H9 (cell line): ENCODE measurements around the gene ADAMTS13. TPM values are rescaled to one million over a fixed set of nuclear protein-coding genes. Genes with fewer than 3 reads are reported as not detected.

Experiments
- DNase-seq: peaks from one replicate; pipeline ENCODE4 v3.0.0-alpha.2; 2017
- H2AFZ ChIP-seq: one replicate; pipeline ENCODE4 v1.6.1; 2013; ENCODE audit warnings: mild to moderate bottlenecking, low read length, control low read depth, moderate library complexity
- H2AK5ac ChIP-seq: 2 replicates; pipeline ENCODE4 v1.6.1; 2013; ENCODE audit warnings: low read length, control low read depth, mixed read lengths; ENCODE audit not compliant: insufficient read length
- H2BK120ac ChIP-seq: one replicate; pipeline ENCODE4 v1.6.1; 2013; ENCODE audit warnings: low read depth, mild to moderate bottlenecking, low read length, control low read depth, inconsistent platforms; ENCODE audit not compliant: poor library complexity, severe bottlenecking
- H2BK12ac ChIP-seq: 2 replicates; pipeline ENCODE4 v1.6.1; 2013; ENCODE audit warnings: low read length, control low read depth, mixed read lengths, low read depth; ENCODE audit not compliant: insufficient read length
- H2BK15ac ChIP-seq: 2 replicates; pipeline ENCODE4 v1.6.1; 2013; ENCODE audit warnings: low read depth, low read length, control low read depth
- H2BK20ac ChIP-seq: one replicate; pipeline ENCODE4 v1.6.1; 2013; ENCODE audit warnings: low read depth, mild to moderate bottlenecking, low read length, control low read depth, inconsistent platforms; ENCODE audit not compliant: poor library complexity, severe bottlenecking
- H2BK5ac ChIP-seq: 2 replicates; pipeline ENCODE4 v1.6.1; 2013; ENCODE audit warnings: low read length, control low read depth, mixed read lengths; ENCODE audit not compliant: insufficient read length
- H3K14ac ChIP-seq: 2 replicates; pipeline ENCODE4 v1.6.1; 2013; ENCODE audit warnings: low read length, control low read depth; ENCODE audit not compliant: insufficient read depth
- H3K18ac ChIP-seq: 2 replicates; pipeline ENCODE4 v1.6.1; 2013; ENCODE audit warnings: low read depth, mild to moderate bottlenecking, mixed read lengths, low read length, control low read depth; ENCODE audit not compliant: insufficient read length
- H3K23ac ChIP-seq: 2 replicates; pipeline ENCODE4 v1.6.1; 2013; ENCODE audit warnings: low read length, control low read depth, mixed read lengths, low read depth; ENCODE audit not compliant: insufficient read length
- H3K23me2 ChIP-seq: 2 replicates; pipeline ENCODE4 v1.6.1; 2013; ENCODE audit warnings: low read depth, mild to moderate bottlenecking, mixed read lengths, low read length, control low read depth; ENCODE audit not compliant: insufficient read length, poor library complexity, severe bottlenecking
- H3K27ac ChIP-seq: 2 replicates; pipeline ENCODE4 v1.5.1; 2013; ENCODE audit warnings: low read length, control low read depth, mixed read lengths, low read depth; ENCODE audit not compliant: insufficient read length
- H3K27me3 ChIP-seq: 2 replicates; pipeline ENCODE4 v1.6.1; 2013; ENCODE audit warnings: low read length, control low read depth, inconsistent platforms; ENCODE audit not compliant: insufficient read depth
- H3K4ac ChIP-seq: 2 replicates; pipeline ENCODE4 v1.6.1; 2013; ENCODE audit warnings: low read depth, mild to moderate bottlenecking, control low read depth, inconsistent platforms, low read length, moderate library complexity
- H3K4me1 ChIP-seq: 2 replicates; pipeline ENCODE4 v1.6.1; 2013; ENCODE audit warnings: low read length, control low read depth, inconsistent platforms; ENCODE audit not compliant: insufficient read depth
- H3K4me2 ChIP-seq: 2 replicates; pipeline ENCODE4 v1.6.1; 2013; ENCODE audit warnings: low read length, control low read depth, mixed read lengths; ENCODE audit not compliant: insufficient read length, insufficient read depth
- H3K56ac ChIP-seq: 2 replicates; pipeline ENCODE4 v1.6.1; 2013; ENCODE audit warnings: low read depth, mild to moderate bottlenecking, mixed read lengths, low read length, control low read depth; ENCODE audit not compliant: insufficient read length
- H3K79me1 ChIP-seq: 2 replicates; pipeline ENCODE4 v1.6.1; 2013; ENCODE audit warnings: low read depth, mild to moderate bottlenecking, moderate library complexity, low read length, control low read depth, inconsistent platforms; ENCODE audit not compliant: insufficient read depth, poor library complexity, severe bottlenecking
- H3K79me2 ChIP-seq: 2 replicates; pipeline ENCODE4 v1.6.1; 2013; ENCODE audit warnings: low read length, control low read depth, inconsistent platforms; ENCODE audit not compliant: insufficient read depth
- H3K9ac ChIP-seq: 2 replicates; pipeline ENCODE4 v1.6.1; 2013; ENCODE audit warnings: low read length, control low read depth, mixed read lengths; ENCODE audit not compliant: insufficient read length; ENCODE audit errors: extremely low read depth
- H3K9me3 ChIP-seq: one replicate; pipeline ENCODE4 v1.6.1; 2013; ENCODE audit warnings: low read depth, low read length, inconsistent platforms; ENCODE audit not compliant: control insufficient read depth
- H3T11ph ChIP-seq: one replicate; pipeline ENCODE4 v1.6.1; 2013; ENCODE audit warnings: mild to moderate bottlenecking, low read length, control low read depth, inconsistent platforms
- H4K20me1 ChIP-seq: one replicate; pipeline ENCODE4 v1.6.1; 2013; ENCODE audit not compliant: control insufficient read depth, insufficient read length, insufficient read depth
- H4K5ac ChIP-seq: 2 replicates; pipeline ENCODE4 v1.6.1; 2013; ENCODE audit warnings: low read depth, mild to moderate bottlenecking, mixed read lengths, low read length, control low read depth; ENCODE audit not compliant: insufficient read length
- H4K8ac ChIP-seq: replicated peaks from 2 replicates; pipeline ENCODE4 v1.6.1; 2013; ENCODE audit warnings: low read length, control low read depth, mixed read lengths, low read depth; ENCODE audit not compliant: insufficient read length
- H4K91ac ChIP-seq: 2 replicates; pipeline ENCODE4 v1.6.1; 2013; ENCODE audit warnings: low read depth, mild to moderate bottlenecking, moderate library complexity, mixed read lengths, low read length, control low read depth; ENCODE audit not compliant: insufficient read length
- H3K27ac Mint-ChIP-seq, 3 experiments: 2 replicates in 2 of 3; 3 replicates in 1 of 3; pipeline ENCODE4 v1.8.0; 2020 to 2021; ENCODE audit warnings: mixed read lengths in 3 of 3, mild to moderate bottlenecking in 1 of 3, moderate library complexity in 1 of 3
- H3K27me3 Mint-ChIP-seq: 2 replicates; pipeline ENCODE4 v1.8.0; 2021; ENCODE audit warnings: low read depth, mild to moderate bottlenecking, moderate library complexity, mixed read lengths
- H3K36me3 Mint-ChIP-seq, 3 experiments: 2 replicates in 2 of 3; 3 replicates in 1 of 3; pipeline ENCODE4 v1.8.0; 2020 to 2021; ENCODE audit warnings: low read depth in 3 of 3, mixed read lengths in 3 of 3; ENCODE audit not compliant: insufficient read depth in 1 of 3
- H3K4me1 Mint-ChIP-seq, 2 experiments: 2 replicates each; pipeline ENCODE4 v1.8.0; 2020; ENCODE audit warnings: mixed read lengths in 2 of 2
- H3K4me3 Mint-ChIP-seq, 2 experiments: 2 replicates in 1 of 2; 3 replicates in 1 of 2; pipeline ENCODE4 v1.8.0; 2020 to 2021; ENCODE audit warnings: mild to moderate bottlenecking in 2 of 2, mixed read lengths in 2 of 2, moderate library complexity in 1 of 2
- H3K9me3 Mint-ChIP-seq, 2 experiments: 2 replicates in 1 of 2; 3 replicates in 1 of 2; pipeline ENCODE4 v1.8.0; 2020; ENCODE audit warnings: mild to moderate bottlenecking in 2 of 2, mixed read lengths in 2 of 2, moderate library complexity in 1 of 2
- WGBS: extraction: QIAGEN DNeasy Blood & Tissue Kit; methylation state at CpG from one replicate; pipeline ENCODE4 v1.1.7; 2013; ENCODE audit warnings: missing lambda C conversion rate, low lambda C conversion rate, mixed read lengths; ENCODE audit not compliant: insufficient read length; ENCODE audit errors: extremely low coverage; 5-methylcytosine and 5-hydroxymethylcytosine counted together
- total RNA-seq: library from RNA; stranded (reverse); gene quantifications from 2 replicates; pipeline ENCODE4 v1.2.1, GENCODE V29; 2021
- TF ChIP-seq, protein P1 (sequence below): fragments of 200-600 bp; sonication (generic); conservative IDR thresholded peaks from 3 replicates; pipeline ENCODE4 v1.8.0; 2021; ENCODE audit warnings: antibody characterized with exemption, mild to moderate bottlenecking

Gene ADAMTS13
- total RNA-seq, 1 experiment from 2014 or later, result 8.8 TPM

DNA sequence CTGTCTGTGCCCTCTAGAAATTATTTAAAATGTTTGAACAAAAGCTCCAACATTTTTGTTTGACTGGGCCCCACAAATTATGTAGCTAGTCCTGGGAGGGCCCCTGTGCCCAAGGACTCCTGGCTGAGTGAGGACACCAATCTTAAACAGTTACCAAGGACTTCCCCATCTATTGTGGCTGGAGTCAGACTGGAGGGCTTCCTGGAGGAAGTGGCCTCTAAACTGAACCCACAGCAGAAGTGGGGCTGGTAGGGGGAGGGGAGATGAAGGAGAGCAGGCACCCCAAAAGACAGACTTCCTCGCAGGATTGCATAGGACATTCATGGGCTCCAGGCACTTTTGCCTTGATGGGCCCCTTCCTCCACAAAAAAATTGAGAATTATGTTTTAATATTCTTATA lies 8.1 kb downstream of the ADAMTS13 start:
- H4K5ac ChIP-seq, result no peak overlapping the region
- TF ChIP-seq, protein P1, sequence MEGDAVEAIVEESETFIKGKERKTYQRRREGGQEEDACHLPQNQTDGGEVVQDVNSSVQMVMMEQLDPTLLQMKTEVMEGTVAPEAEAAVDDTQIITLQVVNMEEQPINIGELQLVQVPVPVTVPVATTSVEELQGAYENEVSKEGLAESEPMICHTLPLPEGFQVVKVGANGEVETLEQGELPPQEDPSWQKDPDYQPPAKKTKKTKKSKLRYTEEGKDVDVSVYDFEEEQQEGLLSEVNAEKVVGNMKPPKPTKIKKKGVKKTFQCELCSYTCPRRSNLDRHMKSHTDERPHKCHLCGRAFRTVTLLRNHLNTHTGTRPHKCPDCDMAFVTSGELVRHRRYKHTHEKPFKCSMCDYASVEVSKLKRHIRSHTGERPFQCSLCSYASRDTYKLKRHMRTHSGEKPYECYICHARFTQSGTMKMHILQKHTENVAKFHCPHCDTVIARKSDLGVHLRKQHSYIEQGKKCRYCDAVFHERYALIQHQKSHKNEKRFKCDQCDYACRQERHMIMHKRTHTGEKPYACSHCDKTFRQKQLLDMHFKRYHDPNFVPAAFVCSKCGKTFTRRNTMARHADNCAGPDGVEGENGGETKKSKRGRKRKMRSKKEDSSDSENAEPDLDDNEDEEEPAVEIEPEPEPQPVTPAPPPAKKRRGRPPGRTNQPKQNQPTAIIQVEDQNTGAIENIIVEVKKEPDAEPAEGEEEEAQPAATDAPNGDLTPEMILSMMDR, result no peak
- H3K36me3 Mint-ChIP-seq, result peaks cover 0 to 12% (median 7%) of the 10 kb centered on the region in 3 experiments; a peak in 6 of 7 replicates
- H3T11ph ChIP-seq, result no peak overlapping the region
- WGBS, result no CpG with 5 or more reads among the region's 1 CpG
- H3K4ac ChIP-seq, result no peak overlapping the region
- H2AK5ac ChIP-seq, result no peak overlapping the region
- H2AFZ ChIP-seq, result no peak overlapping the region
- no peaks in the 10 kb centered on the region; the same call in 1 of the 2 replicates for H3K79me2 ChIP-seq
- no peak overlapping the region for H2BK20ac ChIP-seq
- H4K20me1 ChIP-seq, result no peaks in the 10 kb centered on the region
- H3K4me3 Mint-ChIP-seq, result peak overlapping the region; percentile 61 to 69; a peak in 4 of 5 replicates
- no peak overlapping the region for H3K9ac ChIP-seq
- no peaks in the 10 kb centered on the region for H3K79me1 ChIP-seq
- no peak overlapping the region for H3K27ac ChIP-seq
- H4K91ac ChIP-seq, result no peak overlapping the region
- H3K27ac Mint-ChIP-seq, result no peak overlapping the region
- H3K23me2 ChIP-seq, result peaks cover 7% of the 10 kb centered on the region
- H3K18ac ChIP-seq, result no peak overlapping the region
- H3K4me1 Mint-ChIP-seq, result peaks cover 7% of the 10 kb centered on the region in 2 experiments; a peak in 3 of 4 replicates
- no peak overlapping the region for H4K8ac ChIP-seq
- peaks cover 24% of the 10 kb centered on the region for H3K27me3 Mint-ChIP-seq
- H3K56ac ChIP-seq, result no peak overlapping the region
- no peak overlapping the region for H3K23ac ChIP-seq
- H3K27me3 ChIP-seq, result peaks cover 2% of the 10 kb centered on the region; the same call in 1 of the 2 replicates
- H3K4me2 ChIP-seq, result peak overlapping the region; percentile 40
- H2BK120ac ChIP-seq, result no peak overlapping the region
- H3K9me3 ChIP-seq, result no peaks in the 10 kb centered on the region
- H2BK5ac ChIP-seq, result no peak overlapping the region
- H2BK12ac ChIP-seq, result no peak overlapping the region
- H3K9me3 Mint-ChIP-seq, result peaks cover 4 to 7% of the 10 kb centered on the region in 2 experiments; a peak in 4 of 5 replicates
- H2BK15ac ChIP-seq, result no peak overlapping the region
- H3K4me1 ChIP-seq, result no peaks in the 10 kb centered on the region
- DNase-seq, result no peak
- no peak overlapping the region for H3K14ac ChIP-seq
